ENCODE measurements around the gene PTPRO.

PTPRO gene

GRCh38 chr12:15562263-15562662 lies 240.0 kb downstream of the PTPRO start:
- H3K4me3 ChIP-seq (IDR thresholded peaks at IDR 0.05; ENCODE audit: insufficient read depth, low read depth, low read length), result no peak overlapping the region
- no peak overlapping the region for H3K27ac ChIP-seq
- H3K79me2 ChIP-seq (ENCODE audit: insufficient read depth, low read depth), result no peaks in the 10 kb centered on the region
- no peaks in the 10 kb centered on the region for H3K27me3 ChIP-seq (ENCODE audit: insufficient read depth, low read depth)
- no peaks in the 10 kb centered on the region for H3K36me3 ChIP-seq (ENCODE audit: insufficient read depth)
- no peaks in the 10 kb centered on the region for H4K20me1 ChIP-seq (ENCODE audit: insufficient read depth)
- TF ChIP-seq CTCF (conservative IDR thresholded peaks at IDR 0.05; ENCODE audit: low read depth, low read length), result no peak
- H3K9ac ChIP-seq, result no peak overlapping the region
- H3K4me2 ChIP-seq, result no peak overlapping the region
- no peak overlapping the region for H2AFZ ChIP-seq (ENCODE audit: low read depth)
- H3K4me1 ChIP-seq (ENCODE audit: low read depth, poor library complexity, severe bottlenecking), result no peaks in the 10 kb centered on the region

- Histone ChIP-seq H3K27ac (no peak overlapping the region), H3K27me3 (ENCODE audit: insufficient read depth, low read depth) (no peaks in the 10 kb centered on the region), H3K4me2 (no peak overlapping the region), H3K79me2 (ENCODE audit: insufficient read depth, low read depth) (no peaks in the 10 kb centered on the region), H3K36me3 (ENCODE audit: insufficient read depth) (no peaks in the 10 kb centered on the region), H4K20me1 (ENCODE audit: insufficient read depth) (no peaks in the 10 kb centered on the region), H3K4me3 (IDR thresholded peaks at IDR 0.05; ENCODE audit: insufficient read depth, low read depth, low read length) (no peak overlapping the region), H3K4me1 (ENCODE audit: low read depth, poor library complexity, severe bottlenecking) (no peaks in the 10 kb centered on the region), H3K9ac (no peak overlapping the region), H2AFZ (ENCODE audit: low read depth) (no peak overlapping the region)
- TF ChIP-seq CTCF (conservative IDR thresholded peaks at IDR 0.05; ENCODE audit: low read depth, low read length), result no peak
These were observed 241.4 kb downstream of the PTPRO start for GRCh38 chr12:15563663-15564062.

GRCh38 chr12:15574353-15574752 lies 252.0 kb downstream of the PTPRO start:
- no peak for TF ChIP-seq CTCF (conservative IDR thresholded peaks at IDR 0.05; ENCODE audit: low read depth, low read length)
- H3K4me1 ChIP-seq (ENCODE audit: low read depth, poor library complexity, severe bottlenecking), result peaks cover 12% of the 10 kb centered on the region
- no peak overlapping the region for H3K4me3 ChIP-seq (IDR thresholded peaks at IDR 0.05; ENCODE audit: insufficient read depth, low read depth, low read length)
- H3K79me2 ChIP-seq (ENCODE audit: insufficient read depth, low read depth), result no peaks in the 10 kb centered on the region
- H4K20me1 ChIP-seq (ENCODE audit: insufficient read depth), result no peaks in the 10 kb centered on the region
- no peaks in the 10 kb centered on the region for H3K27me3 ChIP-seq (ENCODE audit: insufficient read depth, low read depth)
- H3K4me2 ChIP-seq, result no peak overlapping the region
- H2AFZ ChIP-seq (ENCODE audit: low read depth), result no peak overlapping the region
- no peak overlapping the region for H3K27ac ChIP-seq
- H3K9ac ChIP-seq, result no peak overlapping the region
- no peaks in the 10 kb centered on the region for H3K36me3 ChIP-seq (ENCODE audit: insufficient read depth)

- H3K27ac ChIP-seq, result no peak overlapping the region
- TF ChIP-seq CTCF (conservative IDR thresholded peaks at IDR 0.05; ENCODE audit: low read depth, low read length), result no peak
- H3K36me3 ChIP-seq (ENCODE audit: insufficient read depth), result no peaks in the 10 kb centered on the region
These were observed 253.6 kb downstream of the PTPRO start for GRCh38 chr12:15575671-15576541.

More at GRCh38 chr12:15575671-15576541, 253.6 kb downstream of the PTPRO start:
- H4K20me1 ChIP-seq (ENCODE audit: insufficient read depth), result no peaks in the 10 kb centered on the region
- H3K27me3 ChIP-seq (ENCODE audit: insufficient read depth, low read depth), result no peaks in the 10 kb centered on the region
- H3K4me1 ChIP-seq (ENCODE audit: low read depth, poor library complexity, severe bottlenecking), result peaks cover 5% of the 10 kb centered on the region
- H3K79me2 ChIP-seq (ENCODE audit: insufficient read depth, low read depth), result no peaks in the 10 kb centered on the region
- H3K4me2 ChIP-seq, result no peak overlapping the region
- no peak overlapping the region for H3K4me3 ChIP-seq (IDR thresholded peaks at IDR 0.05; ENCODE audit: insufficient read depth, low read depth, low read length)
- H2AFZ ChIP-seq (ENCODE audit: low read depth), result no peak overlapping the region
- no peak overlapping the region for H3K9ac ChIP-seq
